AG08395 (cell line): Measurements from ENCODE around the gene NYNRIN.
A peak's percentile ranks its signal among the peaks of the same experiment; 100 is the strongest.

Source experiments
- DNase-seq: peaks from one replicate; pipeline ENCODE4 v3.0.0; 2012; ENCODE audit warnings: mixed read lengths, low spot score

Gene NYNRIN

DNA sequence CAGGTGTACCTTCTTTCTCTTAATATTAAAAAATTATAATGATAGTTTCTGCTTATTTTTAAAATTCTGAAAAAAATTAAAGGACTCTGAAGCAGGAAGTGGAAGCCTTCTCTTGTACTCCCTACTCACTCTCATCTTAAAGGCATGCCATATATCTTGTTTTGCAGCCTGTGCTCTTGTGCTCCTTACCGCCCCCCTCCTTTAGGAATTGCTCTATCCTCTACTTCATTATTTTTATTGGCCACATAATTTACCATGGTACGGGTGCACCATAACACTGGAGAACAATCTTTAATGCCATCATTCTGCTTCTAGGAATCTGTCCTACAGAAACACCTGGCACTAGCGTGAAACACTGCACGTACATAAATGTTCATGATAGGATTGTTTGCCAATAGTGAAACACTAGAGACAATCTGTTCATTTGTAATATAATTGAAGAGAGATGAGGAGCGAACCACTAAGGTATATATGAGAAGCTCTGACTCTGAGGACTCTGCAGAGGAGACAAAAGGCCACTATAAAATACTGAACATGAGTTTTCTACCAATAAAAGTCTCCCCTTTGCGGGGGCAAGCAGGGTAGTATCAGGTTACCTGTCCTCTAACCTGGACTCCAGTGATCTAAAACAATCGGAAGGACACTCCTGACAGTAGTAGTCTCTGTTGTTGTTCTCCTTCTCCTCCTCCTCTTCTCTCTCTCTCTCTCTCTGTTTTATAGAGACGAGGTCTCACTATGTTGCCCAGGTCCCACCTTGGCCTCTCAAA lies 6.3 kb upstream of the NYNRIN start:
- DNase-seq: peak; percentile 45

DNA sequence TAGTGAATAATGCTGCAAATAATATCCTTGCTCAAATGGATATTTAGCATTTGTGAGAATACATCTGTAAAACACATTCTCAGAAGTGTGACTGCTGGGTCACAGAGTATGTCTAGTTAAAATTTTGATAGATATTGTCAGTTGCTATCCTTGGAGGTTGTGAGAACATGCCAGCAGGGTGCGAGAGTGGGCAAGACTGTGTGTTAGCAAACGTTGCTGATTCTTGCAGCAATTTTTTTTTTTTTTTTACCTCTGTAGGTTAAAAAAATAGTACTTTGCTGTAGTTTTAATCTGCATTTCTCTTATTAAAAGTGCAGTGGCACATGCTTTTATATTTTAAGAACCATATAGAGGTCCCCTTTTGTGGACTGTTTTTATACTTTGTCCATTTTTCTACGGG lies 4.5 kb upstream of the NYNRIN start:
- DNase-seq: no peak

DNA sequence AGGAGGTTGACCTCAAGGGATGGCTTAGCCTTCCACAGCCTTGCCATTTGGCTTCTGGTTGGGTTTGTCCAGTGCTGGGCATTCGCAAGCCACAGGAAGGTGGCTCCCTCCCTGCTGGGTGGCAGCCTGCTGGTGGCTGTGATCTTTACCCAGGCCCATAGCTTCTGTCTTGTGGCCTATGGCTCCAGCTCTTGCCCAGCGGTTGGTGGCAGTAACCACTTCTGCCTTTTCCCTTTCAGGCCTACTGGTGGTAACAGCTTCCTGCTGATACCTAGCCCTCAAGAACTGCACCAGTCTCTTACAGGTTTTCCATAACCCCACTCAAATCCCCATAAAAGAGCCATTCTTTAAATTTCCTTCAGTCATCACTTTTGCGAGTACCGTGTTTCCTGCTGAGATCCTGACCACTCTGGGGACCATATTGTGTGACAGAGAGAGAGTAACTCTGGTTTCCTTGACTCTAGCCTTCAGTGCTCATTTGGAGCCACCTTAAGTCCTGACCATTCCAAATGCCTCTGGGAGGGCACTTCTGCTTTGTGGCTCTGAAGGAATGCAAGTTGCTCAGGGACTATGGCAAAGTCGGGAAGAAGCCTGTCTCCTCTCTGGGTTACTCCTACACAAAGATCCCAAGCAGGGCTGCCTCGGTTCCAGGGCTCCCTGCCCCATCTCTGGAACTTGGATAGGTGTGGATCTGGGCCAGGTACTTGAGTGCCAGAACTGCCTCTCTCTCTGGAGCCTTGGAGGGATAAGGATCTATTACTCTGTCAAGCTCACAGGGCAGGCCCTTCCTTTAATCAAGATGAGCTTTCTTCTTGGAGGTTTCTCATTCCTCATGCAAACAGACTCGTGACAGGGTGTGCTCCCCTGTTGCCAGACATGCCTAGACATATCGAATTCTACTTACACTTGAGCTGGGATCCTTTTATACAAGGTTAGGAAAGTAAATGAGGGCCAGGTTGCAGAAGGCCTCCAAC lies 2.9 kb upstream of the NYNRIN start:
- DNase-seq: no peak

DNA sequence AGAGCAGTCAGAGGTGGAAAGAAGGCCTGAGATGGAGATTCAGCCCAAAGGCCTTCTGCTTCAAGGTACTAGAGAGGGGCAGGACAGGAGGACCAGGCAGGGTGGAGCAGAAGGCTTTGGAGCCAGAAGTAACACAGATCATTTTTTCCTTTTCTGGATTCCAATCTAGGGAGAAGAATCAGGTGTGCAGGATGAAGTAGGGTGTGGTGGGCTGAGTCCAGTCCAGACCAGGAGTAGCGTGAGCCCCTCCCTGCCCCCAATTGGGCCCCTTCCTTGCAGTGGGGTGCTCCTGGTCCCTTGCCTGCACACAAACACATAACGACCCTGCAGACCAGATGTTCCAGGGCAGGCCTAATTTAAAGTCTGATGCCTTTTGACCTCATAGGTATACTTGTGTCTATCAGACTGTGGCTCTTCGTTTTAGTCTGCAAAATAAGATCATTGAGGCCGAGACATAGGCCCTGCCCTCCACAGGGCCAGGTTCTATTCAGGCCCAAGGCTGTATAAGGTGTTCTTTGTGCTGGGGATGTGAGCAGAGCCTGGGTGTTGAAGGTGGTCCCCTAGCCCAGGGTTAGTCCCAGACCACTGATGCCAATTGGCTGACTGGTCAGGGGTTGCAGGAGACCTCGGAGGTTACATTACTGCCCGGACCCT lies 1.0 kb upstream of the NYNRIN start:
- DNase-seq: no peak

DNA sequence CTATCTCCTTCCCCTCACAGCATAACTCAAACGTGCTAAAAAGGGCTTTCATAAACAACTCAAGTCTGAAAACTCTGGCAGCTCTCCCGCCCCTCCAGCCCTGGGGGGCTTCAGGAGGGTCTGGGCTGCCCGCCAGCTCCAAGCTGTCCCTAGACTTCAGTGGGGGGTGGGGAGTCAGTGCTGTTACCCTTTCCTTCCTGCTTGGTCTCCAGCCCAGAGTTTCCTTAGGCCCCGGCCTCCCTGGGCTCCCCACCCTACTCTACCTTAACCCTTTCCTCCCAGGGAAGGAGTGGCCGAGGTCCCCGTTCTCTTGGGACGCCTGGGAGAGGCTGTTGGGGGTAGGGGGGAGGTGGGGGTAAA lies 530 bp upstream of the NYNRIN start:
- no peak for DNase-seq

DNA sequence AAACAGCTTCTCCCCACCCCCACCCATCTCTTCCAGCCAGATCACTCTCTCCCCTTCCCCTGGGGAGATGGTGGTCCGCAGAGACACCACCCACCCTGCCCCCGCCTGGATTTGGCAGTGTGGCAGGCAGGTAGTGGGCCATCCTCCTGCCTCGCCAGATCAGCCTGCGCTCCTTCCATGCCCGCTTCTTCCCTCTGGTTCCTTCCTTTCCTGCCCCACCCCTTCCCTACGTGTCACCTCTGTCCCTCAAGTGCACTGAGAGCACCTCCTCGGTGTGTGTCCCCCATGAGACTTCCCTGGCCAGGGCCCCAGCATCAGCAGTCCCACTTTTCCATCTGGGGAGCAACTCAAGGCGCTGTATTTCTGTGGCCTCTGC lies 632 bp downstream of the NYNRIN start:
- no peak for DNase-seq

DNA sequence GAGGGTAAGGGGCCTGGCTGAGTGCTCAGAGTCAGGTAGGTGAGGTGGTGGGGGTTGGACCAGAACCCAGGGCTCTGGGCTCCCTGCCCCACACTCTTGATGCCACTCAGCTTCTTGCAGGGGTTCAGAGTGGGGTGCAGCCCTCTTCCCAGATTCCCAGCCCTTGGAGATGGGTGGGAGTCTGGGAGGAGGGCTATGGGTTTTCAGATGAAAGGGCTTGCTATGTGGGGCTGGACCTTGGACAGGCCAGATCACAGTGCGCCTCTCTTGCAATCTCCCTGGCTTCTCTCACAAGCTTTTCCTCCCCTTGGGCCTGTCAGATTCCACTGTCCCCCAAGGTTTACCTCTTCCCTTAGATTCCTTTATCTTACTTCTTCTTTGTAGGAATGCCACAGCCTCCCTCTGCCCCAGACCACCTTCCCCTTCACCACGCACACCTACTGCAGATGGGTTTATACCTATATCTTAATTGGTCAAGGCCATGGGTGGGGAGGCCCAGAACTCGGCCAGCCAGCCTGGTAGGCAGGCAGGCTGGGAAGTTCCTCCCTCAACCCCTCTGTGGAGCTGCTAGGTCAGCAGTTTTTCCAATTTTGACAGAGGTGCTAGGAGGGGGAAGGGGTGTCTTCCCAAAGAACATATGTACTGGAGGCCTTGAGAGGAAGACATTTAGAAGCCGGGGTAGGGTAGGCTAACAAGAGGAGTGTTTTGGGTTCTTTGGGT lies 1.4 kb downstream of the NYNRIN start:
- no peak for DNase-seq

DNA sequence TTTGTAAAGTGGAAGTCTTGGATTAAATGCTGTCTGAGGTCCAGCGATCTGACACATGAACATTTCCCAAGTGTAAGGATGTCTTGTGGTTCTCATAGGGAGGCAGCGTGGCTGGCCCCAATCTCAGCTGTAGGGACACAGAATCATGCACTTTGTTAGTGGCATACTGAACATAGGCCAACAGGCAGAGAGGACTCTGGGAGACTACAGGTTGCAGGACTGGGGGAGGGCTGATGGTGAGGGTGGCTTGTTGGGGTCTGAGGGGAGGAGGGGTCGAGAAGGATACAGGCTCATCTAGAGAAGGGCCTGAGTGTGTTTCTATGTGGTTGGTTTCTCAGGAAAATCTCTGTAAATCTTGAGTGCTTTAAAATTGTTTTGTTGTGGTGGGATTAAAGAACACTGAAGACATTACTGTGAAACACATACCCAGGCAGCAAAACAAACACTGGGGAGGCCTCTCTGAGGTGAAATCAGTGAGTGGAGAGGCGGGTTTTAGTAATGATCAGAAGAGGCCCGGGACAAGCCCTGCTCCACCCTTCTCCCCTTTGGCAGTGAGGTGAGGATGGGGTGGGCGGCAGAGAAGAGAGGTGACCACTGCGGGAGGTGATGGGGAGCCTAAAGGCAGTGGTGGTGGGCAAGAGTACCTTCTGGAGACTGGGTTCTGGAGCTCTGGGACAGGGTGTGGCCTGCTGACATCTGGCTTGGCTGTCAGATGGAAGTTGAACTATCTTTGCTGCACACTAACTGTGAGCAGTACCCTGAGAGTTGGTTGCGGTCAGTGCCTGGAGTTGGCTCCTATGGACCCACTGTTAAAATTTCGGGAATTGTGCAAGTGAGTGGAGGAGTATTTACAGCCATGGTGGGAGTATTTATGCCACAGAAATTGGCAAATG lies 3.3 kb downstream of the NYNRIN start:
- no peak for DNase-seq

DNA sequence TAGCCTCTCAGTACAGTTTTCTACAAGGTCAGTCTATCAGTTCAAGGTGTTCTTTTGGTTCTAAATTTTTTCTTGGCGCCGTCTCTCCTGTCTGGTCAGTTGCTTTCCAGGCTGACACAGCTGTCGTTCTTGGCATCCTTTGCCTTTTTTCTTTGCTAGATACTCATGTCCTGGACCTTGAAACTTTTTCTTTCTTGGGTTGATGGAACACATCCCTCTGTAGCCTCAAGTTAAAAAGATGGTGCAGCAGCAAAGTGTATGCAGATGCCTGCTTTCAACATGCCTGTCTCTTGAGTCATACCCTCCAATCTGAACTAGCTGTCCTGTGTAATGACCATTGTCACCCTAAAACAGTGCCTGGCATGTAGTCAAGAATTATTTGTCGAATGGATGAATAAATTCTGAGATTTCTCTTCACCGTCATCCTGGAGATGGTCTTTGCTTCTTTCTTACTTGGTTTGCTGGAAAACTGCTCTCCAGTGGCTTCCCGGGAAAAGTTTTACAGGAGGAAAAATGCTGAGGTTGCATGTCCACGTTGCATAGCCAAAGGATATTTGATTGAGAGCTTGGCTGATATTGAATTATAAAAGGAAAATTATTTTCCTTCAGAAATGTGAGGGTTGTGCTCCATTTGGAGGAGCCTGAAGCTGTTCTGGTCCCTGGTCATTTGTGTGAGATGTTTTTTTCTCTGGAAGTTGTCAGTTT lies 4.6 kb downstream of the NYNRIN start:
- DNase-seq: peak; percentile 65

DNA sequence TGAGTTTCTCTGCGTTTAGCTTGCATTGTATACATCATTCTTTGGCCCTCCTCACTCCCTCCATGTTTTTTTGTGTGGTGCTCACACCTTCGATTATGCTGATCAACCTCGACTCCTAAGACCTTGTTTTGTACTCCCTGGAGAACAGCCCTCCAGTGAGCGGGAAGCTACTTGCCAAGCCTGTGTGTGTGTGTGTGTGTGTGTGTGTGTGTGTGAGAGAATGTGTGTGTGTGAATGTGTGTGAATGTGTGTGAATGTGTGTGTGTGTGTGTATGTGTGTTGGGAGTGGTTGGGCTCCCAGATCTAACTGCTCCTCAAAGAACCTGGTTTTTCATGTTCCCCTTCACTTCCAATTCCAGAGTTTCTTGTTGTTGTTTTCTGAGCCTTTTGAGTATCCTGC lies 6.0 kb downstream of the NYNRIN start:
- DNase-seq: no peak

DNA sequence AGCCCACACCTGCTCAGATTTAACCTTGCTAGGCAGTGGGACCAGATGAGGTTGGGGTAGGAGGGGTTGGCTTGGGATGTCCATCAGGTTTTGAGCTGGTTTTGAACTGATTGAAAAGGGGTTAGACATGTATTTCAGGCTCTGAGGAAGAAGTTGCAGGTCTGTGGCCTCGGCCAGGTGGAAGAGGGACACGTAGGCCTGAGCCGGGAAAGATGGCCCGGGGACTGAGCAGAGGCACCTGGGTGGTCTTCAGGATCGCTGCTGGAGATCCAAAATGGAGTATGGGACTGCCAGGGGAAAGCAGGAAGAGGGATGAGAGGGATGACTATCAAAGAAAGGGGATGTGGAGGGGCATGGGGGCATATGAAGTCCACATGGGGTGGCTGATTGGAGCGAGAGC lies 7.6 kb downstream of the NYNRIN start:
- no peak for DNase-seq

DNA sequence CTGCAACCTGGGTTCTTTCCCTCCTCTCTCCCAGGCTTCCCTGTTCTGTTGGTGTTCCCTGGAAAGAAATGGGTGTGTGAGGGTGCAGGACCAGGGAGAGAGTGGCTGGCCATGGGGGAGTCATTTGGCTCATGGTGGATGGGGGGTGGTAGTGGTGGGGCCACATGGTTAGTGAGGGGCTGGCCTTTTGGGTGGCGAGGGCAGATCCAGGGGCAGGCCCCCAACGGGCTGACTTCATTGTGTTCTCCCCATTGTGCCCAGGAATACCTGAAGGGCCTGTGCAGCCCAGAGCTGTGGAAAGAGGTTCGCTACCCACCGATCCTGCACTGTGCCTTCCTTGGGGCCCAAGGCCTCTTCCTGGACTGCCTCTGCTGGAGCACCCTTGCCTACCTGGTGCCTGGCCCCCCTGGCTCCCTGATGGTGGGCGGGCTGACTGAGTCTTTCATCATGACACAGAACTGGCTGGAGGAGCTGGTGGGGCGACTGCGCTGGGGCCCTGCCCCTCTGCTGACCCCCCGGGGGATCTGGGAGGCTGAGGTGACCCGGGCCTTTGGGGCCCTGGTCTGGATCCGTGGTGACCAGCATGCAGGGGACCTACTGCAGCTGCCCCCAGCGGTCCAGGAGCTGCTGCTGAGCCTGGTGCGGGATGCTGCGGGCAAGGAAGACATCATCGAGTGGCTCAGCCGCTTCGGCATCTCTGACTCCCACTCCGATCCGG lies 9.0 kb downstream of the NYNRIN start:
- no peak for DNase-seq

DNA sequence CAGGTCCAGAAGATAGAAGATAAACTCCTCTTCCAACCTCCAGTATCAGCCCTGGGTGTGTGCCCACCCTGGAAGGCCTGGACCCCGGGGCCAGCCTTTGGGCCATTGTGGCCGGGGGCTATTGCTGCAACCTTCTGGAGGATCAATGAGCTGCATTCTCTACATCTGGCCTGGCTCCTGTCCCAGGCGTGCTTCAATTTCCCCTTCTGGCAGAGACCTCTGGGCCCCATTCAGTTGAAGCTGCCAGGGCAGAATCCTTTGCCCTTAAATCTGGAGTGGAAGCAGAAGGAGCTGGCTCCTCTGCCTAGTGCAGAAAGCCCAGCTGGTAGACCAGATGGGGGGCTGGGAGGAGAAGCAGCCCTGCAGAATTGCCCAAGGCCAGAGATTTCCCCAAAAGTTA lies 10.0 kb downstream of the NYNRIN start:
- no peak for DNase-seq

DNA sequence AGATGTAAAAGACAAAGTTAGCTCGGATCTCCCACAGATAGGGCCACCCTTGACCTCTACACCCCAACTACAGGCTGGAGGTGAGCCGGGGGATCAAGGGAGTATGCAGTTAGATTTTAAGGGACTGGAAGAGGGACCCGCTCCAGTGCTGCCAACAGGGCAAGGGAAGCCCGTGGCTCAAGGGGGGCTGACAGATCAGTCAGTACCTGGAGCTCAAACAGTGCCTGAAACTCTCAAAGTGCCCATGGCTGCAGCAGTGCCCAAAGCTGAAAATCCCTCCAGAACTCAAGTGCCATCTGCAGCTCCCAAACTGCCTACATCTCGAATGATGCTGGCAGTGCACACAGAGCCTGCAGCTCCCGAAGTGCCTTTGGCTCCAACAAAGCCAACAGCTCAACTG lies 10.4 kb downstream of the NYNRIN start:
- no peak for DNase-seq

DNA sequence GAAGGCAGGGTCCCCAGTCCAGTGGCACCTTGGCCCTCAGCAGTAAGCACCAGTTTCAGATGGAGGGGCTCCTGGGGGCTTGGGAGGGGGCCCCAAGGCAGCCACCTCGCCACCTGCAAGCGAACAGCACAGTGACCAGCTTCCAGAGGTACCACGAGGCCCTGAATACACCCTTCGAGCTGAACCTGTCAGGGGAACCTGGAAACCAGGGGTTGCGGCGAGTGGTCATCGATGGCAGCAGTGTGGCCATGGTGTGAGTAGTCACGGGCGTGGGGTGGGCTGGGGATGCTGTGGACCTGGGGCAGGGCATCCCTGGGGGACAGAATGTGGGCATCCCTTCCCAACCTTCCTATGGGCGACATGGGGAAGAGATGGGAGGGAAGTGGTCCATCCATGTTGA lies 11.2 kb downstream of the NYNRIN start:
- no peak for DNase-seq

DNA sequence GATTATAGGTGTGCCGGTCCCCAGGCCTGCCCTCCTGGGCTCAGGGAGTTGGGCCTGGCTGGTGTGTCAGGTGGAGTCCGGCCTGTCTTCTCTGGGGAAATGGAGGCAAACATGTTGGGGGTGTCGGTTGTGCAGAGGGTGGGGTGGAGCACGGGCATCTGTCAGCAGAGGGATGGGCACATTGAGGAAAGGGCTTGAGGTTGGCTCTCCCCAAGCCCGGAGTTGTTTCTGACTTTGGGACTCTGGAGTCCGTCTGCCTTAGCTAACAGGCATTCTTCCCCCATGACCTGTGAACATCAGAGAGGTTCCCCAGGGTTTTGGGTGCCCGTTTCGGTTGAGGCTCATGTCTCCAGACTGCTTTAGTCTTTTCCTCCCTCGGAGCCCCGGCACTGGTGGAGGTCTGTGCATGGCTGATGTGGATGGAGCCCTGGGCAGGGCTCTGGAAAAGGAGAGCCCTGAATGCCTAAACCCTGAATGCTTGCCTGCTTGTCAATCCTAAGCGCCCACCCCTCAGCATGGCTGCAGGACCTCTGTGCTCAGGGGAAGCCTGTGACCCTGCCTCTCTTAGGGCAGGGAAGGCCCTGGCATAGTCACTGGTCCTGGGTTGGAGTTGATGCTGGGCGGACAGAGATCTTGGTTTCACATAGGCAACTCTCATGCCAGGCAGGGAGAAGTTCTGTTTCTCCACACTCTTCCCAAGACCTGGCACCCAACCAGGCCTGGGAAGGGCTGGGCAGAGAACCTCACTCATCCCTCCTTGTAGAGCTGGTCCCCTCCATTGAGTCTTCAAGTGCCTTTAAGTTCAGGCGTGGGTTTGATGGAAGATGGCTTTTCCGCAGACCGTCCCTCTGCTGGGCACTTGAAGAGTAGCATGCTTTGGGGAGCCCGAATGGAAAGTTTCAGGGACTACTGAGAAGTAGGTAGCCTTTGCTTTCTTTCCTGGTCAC lies 12.9 kb downstream of the NYNRIN start:
- DNase-seq: peak; percentile 71

DNA sequence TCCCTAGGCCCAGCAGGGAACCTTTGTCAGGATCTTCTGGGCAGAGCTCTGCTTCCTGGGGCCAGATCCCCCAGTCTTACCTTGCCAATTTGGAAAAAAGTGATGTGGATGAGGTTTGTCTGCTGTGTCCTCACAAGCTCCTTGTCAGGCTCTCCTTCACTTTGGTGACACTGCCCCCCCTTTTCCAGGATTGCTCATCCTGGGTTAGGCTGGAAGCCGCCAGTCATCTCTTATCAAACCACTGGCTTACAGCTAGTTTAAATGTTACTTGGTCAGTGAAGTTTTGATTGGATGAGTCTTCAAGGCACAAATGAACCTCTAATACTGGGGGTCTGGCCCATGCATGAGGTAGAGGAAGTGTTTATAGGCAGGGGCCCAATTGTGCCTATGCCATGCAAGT lies 15.3 kb downstream of the NYNRIN start:
- DNase-seq: no peak

DNA sequence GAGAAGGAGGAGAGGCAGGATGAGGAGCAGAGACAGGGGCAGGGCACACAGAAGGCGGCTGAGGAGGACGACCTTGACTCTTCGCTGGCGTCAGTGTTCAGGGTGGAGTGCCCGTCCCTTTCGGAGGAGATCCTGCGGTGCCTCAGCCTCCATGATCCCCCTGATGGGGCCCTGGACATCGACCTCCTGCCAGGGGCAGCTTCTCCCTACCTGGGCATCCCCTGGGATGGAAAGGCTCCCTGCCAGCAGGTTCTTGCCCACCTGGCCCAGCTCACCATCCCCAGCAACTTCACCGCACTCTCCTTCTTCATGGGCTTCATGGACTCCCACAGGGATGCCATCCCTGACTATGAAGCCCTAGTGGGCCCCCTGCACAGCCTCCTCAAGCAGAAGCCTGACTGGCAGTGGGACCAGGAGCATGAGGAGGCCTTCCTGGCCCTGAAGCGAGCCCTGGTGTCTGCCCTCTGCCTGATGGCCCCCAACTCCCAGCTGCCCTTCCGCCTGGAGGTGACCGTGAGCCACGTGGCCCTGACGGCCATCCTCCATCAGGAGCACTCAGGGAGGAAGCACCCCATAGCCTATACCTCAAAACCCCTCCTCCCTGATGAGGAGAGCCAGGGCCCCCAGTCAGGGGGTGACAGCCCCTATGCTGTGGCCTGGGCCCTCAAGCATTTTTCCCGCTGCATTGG lies 16.1 kb downstream of the NYNRIN start:
- DNase-seq: no peak
